Right lobe of liver (tissue), 6 donors: ENCODE data around the gene PRKN. TPM values are rescaled to one million over a fixed set of nuclear protein-coding genes. Genes with fewer than 3 reads are reported as not detected.
A peak's percentile ranks its signal among the peaks of the same experiment; 100 is the strongest.

Experiments
- ATAC-seq, 4 donors: fragments of 200-7000 bp; cut with Tn5 transposase; one replicate each; pipeline ENCODE4 v1.9.1; 2020; ENCODE audit warnings: mild to moderate bottlenecking in 4 of 4, moderate library complexity in 4 of 4
- DNase-seq, 3 donors: peaks; one replicate each; pipeline ENCODE4 v3.0.0-alpha.2; 2020
- H3K27ac ChIP-seq, 3 donors: fragments of 200-600 bp; one replicate each; pipeline ENCODE4 v1.8.0; 2022
- H3K27me3 ChIP-seq, 2 donors: fragments of 200-600 bp; one replicate each; pipeline ENCODE4 v1.8.0; 2022
- H3K36me3 ChIP-seq, 4 donors: fragments of 200-600 bp; sonication (generic) in 1 of 4; one replicate each; pipeline versions ENCODE4 v1.5.1 to v1.8.0; 2017 to 2022; ENCODE audit warnings: control low read depth in 1 of 4
- H3K4me1 ChIP-seq, 4 donors: fragments of 200-600 bp; sonication (generic) in 1 of 4; one replicate each; pipeline versions ENCODE4 v1.5.1 to v1.8.0; 2017 to 2022; ENCODE audit warnings: control low read depth in 1 of 4
- H3K4me3 ChIP-seq, 3 donors: fragments of 200-600 bp; one replicate each; pipeline ENCODE4 v1.8.0; 2022
- H3K9me3 ChIP-seq, 4 donors: fragments of 200-600 bp; sonication (generic) in 1 of 4; one replicate each; pipeline versions ENCODE4 v1.5.1 to v1.8.0; 2017 to 2022; ENCODE audit warnings: control low read depth in 1 of 4
- POLR2A ChIP-seq: fragments of 450-650 bp; IDR thresholded peaks from one replicate; pipeline ENCODE4 v1.6.1; 2017; ENCODE audit warnings: antibody characterized with exemption, mild to moderate bottlenecking
- WGBS: methylation state at CpG from one replicate; pipeline ENCODE4 v1.1.6; 2018; ENCODE audit warnings: low coverage, low lambda C conversion rate; ENCODE audit not compliant: insufficient coverage; ENCODE audit errors: missing lambda C conversion rate; 5-methylcytosine and 5-hydroxymethylcytosine counted together
- intact Hi-C, 2 donors: fragments of 100-400 bp; cut with DNase I; formaldehyde crosslinking; loops; one replicate each; pipeline versions ENCODE4 v1.11.2 to v1.14.1; 2022
- total RNA-seq, 6 experiments: library from RNA; depleted of rRNA in 2 of 6; stranded (reverse); fragments of >200 nt in 2 of 6; fragmentation: NEBNext Ultra II Directional in 3 of 6; extraction: Animal tissue kit (Norgen Biotek cat#: 25700) in 3 of 6; gene quantifications; one replicate each; pipeline versions ENCODE4 v1.1.0 to v1.2.4, GENCODE V29; 2016 to 2023
- TF ChIP-seq, protein P1 (sequence below), 4 donors: fragments of 200-600 bp in 3 of 4; fragments of 450-650 bp in 1 of 4; IDR thresholded peaks; one replicate each; pipeline versions ENCODE4 v1.5.1 to v1.8.0; 2016 to 2022; ENCODE audit warnings: antibody characterized with exemption in 4 of 4, mild to moderate bottlenecking in 2 of 4
- donor health status: DM: no; HTN: yes; CAD: no.
- donor health status: DM: no; HTN: no; CAD: no.
- donor health status: DM: no; HTN: no; CAD: no.
- donor health status: DM: no; HTN: yes; CAD: no.
- donor health status: DM: no; HTN: yes; CAD: no.

PRKN gene
- total RNA-seq, 6 experiments from 2014 or later: 1.1 to 3.7 (median 2.2) TPM

DNA sequence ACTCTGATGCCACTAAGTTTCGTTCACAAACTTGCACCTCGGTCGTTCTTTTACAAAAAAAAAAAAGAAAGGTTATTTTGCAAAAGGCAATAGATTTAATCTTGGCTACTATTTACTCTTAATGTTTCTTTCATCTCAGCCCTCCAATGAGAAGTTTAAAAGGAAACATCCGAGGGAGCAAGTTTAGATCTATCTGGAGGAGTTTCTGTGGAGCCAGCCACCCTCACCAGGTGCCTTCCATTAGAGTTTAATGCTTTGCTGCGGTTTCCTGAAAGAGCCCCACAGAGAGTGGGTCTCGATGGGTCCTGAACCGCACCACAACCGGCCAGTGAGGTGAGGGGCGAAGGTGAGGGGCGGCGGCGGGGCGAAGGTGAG, 632 bp downstream of the PRKN start:
- peaks cover 0 to 11% (median 8%) of the 10 kb centered on the region in 4 donors for H3K4me1 ChIP-seq
- H3K27ac ChIP-seq: peak overlapping the region; percentile 87 to 93 (median 89)
- ATAC-seq (peak; percentile 3 to 28 (median 7)), DNase-seq (no peak)
- TF ChIP-seq, protein P1, sequence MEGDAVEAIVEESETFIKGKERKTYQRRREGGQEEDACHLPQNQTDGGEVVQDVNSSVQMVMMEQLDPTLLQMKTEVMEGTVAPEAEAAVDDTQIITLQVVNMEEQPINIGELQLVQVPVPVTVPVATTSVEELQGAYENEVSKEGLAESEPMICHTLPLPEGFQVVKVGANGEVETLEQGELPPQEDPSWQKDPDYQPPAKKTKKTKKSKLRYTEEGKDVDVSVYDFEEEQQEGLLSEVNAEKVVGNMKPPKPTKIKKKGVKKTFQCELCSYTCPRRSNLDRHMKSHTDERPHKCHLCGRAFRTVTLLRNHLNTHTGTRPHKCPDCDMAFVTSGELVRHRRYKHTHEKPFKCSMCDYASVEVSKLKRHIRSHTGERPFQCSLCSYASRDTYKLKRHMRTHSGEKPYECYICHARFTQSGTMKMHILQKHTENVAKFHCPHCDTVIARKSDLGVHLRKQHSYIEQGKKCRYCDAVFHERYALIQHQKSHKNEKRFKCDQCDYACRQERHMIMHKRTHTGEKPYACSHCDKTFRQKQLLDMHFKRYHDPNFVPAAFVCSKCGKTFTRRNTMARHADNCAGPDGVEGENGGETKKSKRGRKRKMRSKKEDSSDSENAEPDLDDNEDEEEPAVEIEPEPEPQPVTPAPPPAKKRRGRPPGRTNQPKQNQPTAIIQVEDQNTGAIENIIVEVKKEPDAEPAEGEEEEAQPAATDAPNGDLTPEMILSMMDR (IDR thresholded peaks at IDR 0.05): no peak
- TF ChIP-seq POLR2A: no peak
- H3K36me3 ChIP-seq: no peaks in the 10 kb centered on the region
- intact Hi-C loops: no loop called here
- peak overlapping the region; percentile 59 to 68 (median 59) for H3K4me3 ChIP-seq
- no peaks in the 10 kb centered on the region for H3K9me3 ChIP-seq
- H3K27me3 ChIP-seq: no peaks in the 10 kb centered on the region
- 3% methylated on average over 5 of the region's 13 CpGs for WGBS

DNA sequence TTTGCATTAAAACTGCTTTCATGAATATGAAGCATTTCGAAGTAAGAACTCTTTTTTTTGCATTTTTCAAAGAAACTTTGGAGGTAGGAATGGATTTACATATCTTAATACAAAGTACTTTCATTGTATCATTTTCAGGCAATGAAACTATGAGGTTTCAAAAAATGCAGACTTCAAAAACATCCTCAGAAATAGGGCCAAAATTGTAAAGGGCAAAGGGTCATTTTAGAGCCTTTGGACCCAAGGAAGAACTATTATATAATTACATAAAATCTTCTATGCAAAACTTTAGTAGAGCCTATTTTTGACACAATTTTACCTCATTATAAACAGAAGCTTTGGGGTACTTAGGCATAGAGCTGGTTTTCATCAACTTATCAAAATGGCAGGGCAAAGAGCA, 4.9 kb downstream of the PRKN start:
- Histone ChIP-seq H3K27ac (no peak overlapping the region), H3K4me3 (no peak overlapping the region), H3K27me3 (no peaks in the 10 kb centered on the region), H3K9me3 (no peaks in the 10 kb centered on the region), H3K36me3 (no peaks in the 10 kb centered on the region), H3K4me1 (peaks cover 0 to 11% (median 8%) of the 10 kb centered on the region in 4 donors)
- no peak for TF ChIP-seq POLR2A
- TF ChIP-seq, protein P1 (IDR thresholded peaks at IDR 0.05): no peak
- WGBS: 76% methylated on average over 1 of the region's 1 CpG
- no peak for ATAC-seq
- intact Hi-C loops: no loop called here
- no peak for DNase-seq

DNA sequence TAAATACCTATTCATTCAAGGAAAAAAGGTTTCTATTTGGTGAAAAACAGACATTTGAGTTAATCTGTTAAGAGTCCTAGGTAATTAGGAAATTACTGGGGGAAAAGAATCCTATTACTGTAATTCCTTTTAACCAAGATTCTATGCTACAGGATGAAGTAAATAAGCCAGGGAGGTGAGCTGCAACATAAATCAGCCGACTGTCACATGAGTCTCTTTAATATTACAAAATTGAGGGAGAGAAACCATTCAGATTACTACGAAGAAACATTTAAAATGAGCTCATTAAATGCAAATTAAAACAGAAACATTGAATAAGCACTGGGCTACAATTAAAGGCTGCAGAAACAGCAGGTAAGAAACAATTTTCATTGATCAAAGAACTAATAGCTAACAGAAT, 5.3 kb downstream of the PRKN start:
- 68% methylated on average over 2 of the region's 2 CpGs for WGBS
- intact Hi-C loops: no loop called here

DNA sequence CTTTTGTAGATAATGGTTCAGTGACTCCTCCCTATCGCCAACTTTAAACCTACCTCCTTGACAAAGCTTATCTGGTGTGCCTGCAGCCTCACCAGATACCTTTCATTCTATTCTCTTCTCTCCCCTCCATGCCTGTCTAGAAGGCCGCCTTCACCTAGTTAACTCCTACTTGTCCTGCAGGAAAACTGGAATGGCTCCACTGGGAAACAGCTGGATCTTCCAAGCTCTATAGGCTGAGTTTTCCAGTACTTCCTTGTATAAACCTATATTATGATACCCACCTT, 6.2 kb downstream of the PRKN start:
- H3K27me3 ChIP-seq: no peaks in the 10 kb centered on the region
- no peak for TF ChIP-seq POLR2A
- TF ChIP-seq, protein P1 (IDR thresholded peaks at IDR 0.05): no peak
- H3K4me3 ChIP-seq: no peak overlapping the region
- H3K27ac ChIP-seq: no peak overlapping the region
- 80% methylated on average over 2 of the region's 2 CpGs for WGBS
- DNase-seq (no peak), ATAC-seq (no peak)
- no peaks in the 10 kb centered on the region for H3K36me3 ChIP-seq
- H3K9me3 ChIP-seq: no peaks in the 10 kb centered on the region
- peaks cover 0 to 11% (median 5%) of the 10 kb centered on the region in 4 donors for H3K4me1 ChIP-seq
- intact Hi-C loops: no loop called here

More for the DNA sequence above, 5.3 kb downstream of the PRKN start:
- Histone ChIP-seq H3K4me3 (no peak overlapping the region), H3K27ac (no peak overlapping the region), H3K36me3 (no peaks in the 10 kb centered on the region), H3K9me3 (no peaks in the 10 kb centered on the region), H3K4me1 (peaks cover 0 to 11% (median 8%) of the 10 kb centered on the region in 4 donors), H3K27me3 (no peaks in the 10 kb centered on the region)
- no peak for ATAC-seq
- no peak for DNase-seq
- TF ChIP-seq POLR2A: no peak
- TF ChIP-seq, protein P1 (IDR thresholded peaks at IDR 0.05): no peak

DNA sequence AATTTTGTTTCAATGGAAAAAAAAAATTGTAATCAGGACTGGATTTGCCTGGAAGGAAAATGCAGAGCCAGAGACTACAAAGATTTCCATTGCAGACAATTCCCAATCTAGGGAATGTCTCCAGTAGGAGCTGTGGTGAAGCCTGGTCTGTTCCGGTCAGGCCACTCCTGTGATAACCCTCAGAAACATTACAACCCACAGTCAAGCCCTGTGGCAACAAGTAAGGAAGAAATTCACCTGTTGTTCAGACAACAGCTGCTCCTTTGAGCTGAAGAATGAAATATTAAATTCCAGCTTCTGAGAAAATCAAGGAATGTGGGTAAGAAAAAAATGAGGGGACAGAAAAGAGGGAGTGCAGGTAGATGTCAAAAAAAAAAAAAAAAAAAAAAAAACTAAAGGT, 8.0 kb downstream of the PRKN start:
- intact Hi-C loops: no loop called here
- DNase-seq (no peak), ATAC-seq (no peak)
- Histone ChIP-seq H3K4me1 (peaks cover 0 to 11% (median 0%) of the 10 kb centered on the region in 4 donors), H3K36me3 (no peaks in the 10 kb centered on the region), H3K4me3 (no peak overlapping the region), H3K9me3 (no peaks in the 10 kb centered on the region), H3K27ac (no peak overlapping the region), H3K27me3 (no peaks in the 10 kb centered on the region)
- TF ChIP-seq, protein P1 (IDR thresholded peaks at IDR 0.05): no peak
- no peak for TF ChIP-seq POLR2A
- WGBS: no CpG with 5 or more reads among the region's 1 CpG
